Gastrocnemius medialis (tissue), 4 donors: ENCODE results near the gene ELF1. TPM values are rescaled to one million over a fixed set of nuclear protein-coding genes. Genes with fewer than 3 reads are reported as not detected.

ENCODE experiments used
- ATAC-seq, 2 donors: fragments of 150-250 bp; one replicate each; pipeline ENCODE4 v1.9.1; 2016
- DNase-seq, 2 donors: peaks; one replicate each; pipeline ENCODE4 v3.0.0-alpha.2; 2019
- H3K27ac ChIP-seq, 4 donors: fragments of 200-600 bp; sonication (generic); 1 replicate in 1 of 4; 2 replicates in 3 of 4; pipeline ENCODE4 v1.5.1; 2016 to 2018; ENCODE audit warnings: mild to moderate bottlenecking in 2 of 4, moderate library complexity in 1 of 4
- H3K27me3 ChIP-seq, 3 donors: fragments of 200-600 bp; sonication (generic) in 2 of 3; 1 replicate in 1 of 3; 2 replicates in 2 of 3; pipeline versions ENCODE4 v1.5.1 to v1.6.0; 2016 to 2019; ENCODE audit warnings: mild to moderate bottlenecking in 1 of 3, moderate library complexity in 1 of 3
- H3K36me3 ChIP-seq, 2 donors: fragments of 200-600 bp; sonication (generic) in 1 of 2; one replicate each; pipeline ENCODE4 v1.5.1; 2017 to 2018
- H3K4me1 ChIP-seq, 2 donors: fragments of 200-600 bp; sonication (generic) in 1 of 2; one replicate each; pipeline ENCODE4 v1.5.1; 2016 to 2017; ENCODE audit warnings: mild to moderate bottlenecking in 2 of 2
- H3K4me3 ChIP-seq, 4 donors: fragments of 200-600 bp; sonication (generic) in 3 of 4; 1 replicate in 1 of 4; 2 replicates in 3 of 4; pipeline ENCODE4 v1.5.1; 2016 to 2019; ENCODE audit warnings: mild to moderate bottlenecking in 2 of 4
- H3K9me3 ChIP-seq, 3 donors: fragments of 200-600 bp; sonication (generic) in 2 of 3; 1 replicate in 1 of 3; 2 replicates in 2 of 3; pipeline ENCODE4 v1.5.1; 2016 to 2019
- CTCF ChIP-seq, 5 experiments: fragments of 450-650 bp in 3 of 5; fragments of 200-600 bp in 2 of 5; sonication (generic) in 2 of 5; IDR thresholded peaks in 4 of 5; conservative IDR thresholded peaks in 1 of 5; 1 replicate in 4 of 5; 2 replicates in 1 of 5; pipeline ENCODE4 v1.5.1; 2016 to 2019; ENCODE audit warnings: antibody characterized with exemption in 5 of 5, mild to moderate bottlenecking in 3 of 5, moderate library complexity in 3 of 5
- POLR2A ChIP-seq, 2 donors: fragments of 450-650 bp; IDR thresholded peaks; one replicate each; pipeline ENCODE4 v1.6.1; 2017; ENCODE audit warnings: antibody characterized with exemption in 2 of 2, mild to moderate bottlenecking in 2 of 2, moderate library complexity in 2 of 2
- in situ Hi-C, 4 donors: fragments of 200-750 bp; cut with MboI; loops; one replicate each; pipeline versions ENCODE4 v1.15.0 to v1.8.0; 2017; ENCODE audit warnings: low sequenced_read_pairs in 4 of 4
- intact Hi-C: fragments of 100-400 bp; cut with DNase I; formaldehyde crosslinking; loops from one replicate; pipeline ENCODE4 v1.15.1; 2023; ENCODE audit warnings: low total_unique reads
- total RNA-seq, 4 donors: library from RNA; depleted of rRNA; stranded (reverse); fragments of >200 nt; gene quantifications; one replicate each; pipeline versions ENCODE4 v1.1.0 to v1.2.3, GENCODE V29; 2016

The ELF1 gene
- total RNA-seq, 4 donors from 2014 or later, result 24.8 to 48.7 (median 33.7) TPM

GRCh38 chr13:41061075-41061913 lies 42.2 kb upstream of the ELF1 start, which contains the start of gene WBP4:
Gene WBP4, plus strand, starts transcription at chr13:41061509. Its CDS starts 165 bp downstream, at chr13:41061674.
- Histone ChIP-seq H3K27me3 (no peaks in the 10 kb centered on the region), H3K4me3 (peak within 1 kb of the TSS; percentile 71 to 90 (median 86)), H3K9me3 (no peaks in the 10 kb centered on the region), H3K36me3 (peaks cover 0 to 16% of the 10 kb centered on the region in 2 donors), H3K27ac (peak within 1 kb of the TSS; percentile 90 to 100 (median 98)), H3K4me1 (peaks cover 64 to 67% of the 10 kb centered on the region in 2 donors)
- in situ Hi-C loops, result loop anchor here in 1 of 4 donors (25.0 kb wide), 1 partner anchor 274 kb away; the partner anchor contains the start of gene SLC25A15
- TF ChIP-seq CTCF (IDR thresholded peaks at IDR 0.05 in 4 of 5, conservative IDR thresholded peaks at IDR 0.05 in 1 of 5) (peak in 2 of 5 experiments; percentile 3 to 24), POLR2A (IDR thresholded peaks at IDR 0.05) (peak; percentile 74 to 80)
- intact Hi-C loops, result loop anchor here (1.0 to 10.0 kb wide), 10 partner anchors 44 to 984 kb away; partner anchors contain the start of genes DGKH, ELF1, FOXO1 and KBTBD7
- ATAC-seq, result peak; percentile 74 to 76
- DNase-seq, result peak; percentile 91 to 93

- Histone ChIP-seq H3K4me3 (peak overlapping the region; percentile 71 to 90 (median 86)), H3K36me3 (peaks cover 0 to 10% of the 10 kb centered on the region in 2 donors), H3K27me3 (no peaks in the 10 kb centered on the region), H3K4me1 (peaks cover 64 to 67% of the 10 kb centered on the region in 2 donors), H3K27ac (peak overlapping the region; percentile 90 to 100 (median 98)), H3K9me3 (no peaks in the 10 kb centered on the region)
- peak; percentile 55 to 76 for DNase-seq
- intact Hi-C loops, result loop anchor here (1.0 to 10.0 kb wide), 10 partner anchors 43 to 984 kb away; partner anchors contain the start of genes DGKH, ELF1, FOXO1 and KBTBD7
- in situ Hi-C loops, result loop anchor here in 1 of 4 donors (25.0 kb wide), 1 partner anchor 273 kb away; the partner anchor contains the start of gene SLC25A15
- ATAC-seq, result peak; percentile 38 to 42
- no peak for TF ChIP-seq CTCF (IDR thresholded peaks at IDR 0.05 in 4 of 5, conservative IDR thresholded peaks at IDR 0.05 in 1 of 5)
- TF ChIP-seq POLR2A (IDR thresholded peaks at IDR 0.05), result no peak
Measured at GRCh38 chr13:41060724-41061074, 41.6 kb upstream of the ELF1 start.

GRCh38 chr13:41060082-41060723 lies 41.1 kb upstream of the ELF1 start:
- in situ Hi-C loops, result loop anchor here in 1 of 4 donors (25.0 kb wide), 1 partner anchor 273 kb away; the partner anchor contains the start of gene SLC25A15
- Histone ChIP-seq H3K27ac (peak overlapping the region; percentile 90 to 100 (median 98)), H3K4me3 (peak overlapping the region; percentile 71 to 90 (median 86)), H3K9me3 (no peaks in the 10 kb centered on the region), H3K4me1 (peaks cover 64 to 66% of the 10 kb centered on the region in 2 donors), H3K27me3 (no peaks in the 10 kb centered on the region), H3K36me3 (peaks cover 0 to 6% of the 10 kb centered on the region in 2 donors)
- DNase-seq (peak; percentile 90 to 92), ATAC-seq (peak; percentile 57 to 60)
- peak; percentile 76 to 86 for TF ChIP-seq POLR2A (IDR thresholded peaks at IDR 0.05)
- TF ChIP-seq CTCF (IDR thresholded peaks at IDR 0.05 in 4 of 5, conservative IDR thresholded peaks at IDR 0.05 in 1 of 5), result peak in 3 of 5 experiments; percentile 32 to 47 (median 44)
- intact Hi-C loops, result loop anchor here (2.0 to 10.0 kb wide), 9 partner anchors 43 to 985 kb away; partner anchors contain the start of genes DGKH, ELF1, FOXO1 and KBTBD7

DNA sequence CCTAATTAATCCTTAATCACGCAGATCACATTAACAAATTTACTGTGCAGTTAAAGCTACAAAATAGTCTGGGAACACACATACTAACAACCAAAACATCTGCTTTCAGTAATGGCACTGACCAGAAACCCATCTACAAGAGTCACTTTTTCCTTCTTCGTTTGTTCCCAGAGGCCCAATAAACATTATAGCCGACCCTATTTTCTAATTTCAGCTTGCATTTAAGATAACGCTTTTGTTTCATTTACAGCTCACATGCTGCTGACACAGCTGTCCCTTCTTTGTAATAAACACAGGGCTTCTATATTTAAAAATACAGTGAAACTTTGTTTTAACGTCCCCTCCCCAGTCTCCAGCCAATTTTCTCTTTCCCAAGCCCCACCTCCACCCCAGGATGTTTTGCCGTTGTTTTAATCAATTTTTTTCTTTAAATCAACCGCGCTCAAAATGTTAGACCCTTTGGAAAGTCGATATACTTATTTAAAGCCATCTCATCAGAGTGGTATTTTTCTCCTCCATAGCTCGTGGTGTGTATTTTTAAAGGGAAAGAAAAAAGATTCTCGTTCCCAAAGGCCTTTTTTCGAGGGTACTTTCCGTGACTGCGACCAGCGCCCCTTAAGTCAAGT lies 40.5 kb upstream of the ELF1 start:
- in situ Hi-C loops (loop anchor here in 2 of 4 donors (10.0 to 25.0 kb wide), 3 partner anchors 85 to 272 kb away; partner anchors contain the start of gene SLC25A15 (in 1 of the 2)), intact Hi-C loops (loop anchor here (2.0 to 10.0 kb wide), 9 partner anchors 42 to 985 kb away; partner anchors contain the start of genes DGKH, ELF1, FOXO1 and KBTBD7)
- H3K27ac ChIP-seq, result peak overlapping the region; percentile 90 to 100 (median 98)
- peaks cover 0 to 6% of the 10 kb centered on the region in 2 donors for H3K36me3 ChIP-seq
- no peaks in the 10 kb centered on the region for H3K27me3 ChIP-seq
- peaks cover 65 to 66% of the 10 kb centered on the region in 2 donors for H3K4me1 ChIP-seq
- DNase-seq (no peak), ATAC-seq (no peak)
- H3K9me3 ChIP-seq, result no peaks in the 10 kb centered on the region
- no peak for TF ChIP-seq POLR2A (IDR thresholded peaks at IDR 0.05)
- no peak for TF ChIP-seq CTCF (IDR thresholded peaks at IDR 0.05 in 4 of 5, conservative IDR thresholded peaks at IDR 0.05 in 1 of 5)
- peak overlapping the region; percentile 71 to 90 (median 86) for H3K4me3 ChIP-seq
